ENCODE results near the gene CRISP1.
"Not testable (repeated sequence)": the region's sequence is repeated elsewhere in the genome, so short reads cannot be mapped to it uniquely, and the experiment has no call there.

CRISP1 gene

DNA sequence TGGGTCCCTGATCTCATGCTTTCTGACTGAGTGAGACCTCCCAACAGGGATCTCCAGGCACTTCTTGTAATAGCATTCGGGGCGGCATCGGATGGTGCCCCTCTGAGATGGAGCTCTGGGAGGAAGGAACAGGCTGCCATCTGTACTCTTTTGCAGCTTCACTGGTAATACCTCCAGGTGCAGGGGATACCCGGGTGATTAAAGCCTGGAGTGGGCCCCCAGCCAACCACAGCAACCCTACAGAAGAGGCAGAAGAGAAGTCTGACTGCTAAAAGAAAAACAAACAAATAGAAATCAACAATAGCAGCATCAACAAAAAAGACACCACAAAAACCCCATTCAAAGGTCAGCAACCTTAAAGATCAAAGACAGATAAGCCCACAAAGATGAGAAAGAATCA, 60.2 kb downstream of the CRISP1 start:
- CTCF ChIA-PET = no interaction called here
- H3K27ac Mint-ChIP-seq = no peak overlapping the region
- H3K36me3 Mint-ChIP-seq = no peaks in the 10 kb centered on the region
- H3K4me1 Mint-ChIP-seq = no peaks in the 10 kb centered on the region
- H3K27me3 Mint-ChIP-seq = no peaks in the 10 kb centered on the region
- no peak overlapping the region for H3K4me3 Mint-ChIP-seq
- H3K9me3 Mint-ChIP-seq = peaks cover 7% of the 10 kb centered on the region
- no peak for DNase-seq

- Mint-ChIP-seq H3K27me3 (no peaks in the 10 kb centered on the region), H3K9me3 (peaks cover 7% of the 10 kb centered on the region), H3K27ac (no peak overlapping the region), H3K4me3 (no peak overlapping the region), H3K36me3 (no peaks in the 10 kb centered on the region), H3K4me1 (no peaks in the 10 kb centered on the region)
- DNase-seq = no peak
- CTCF ChIA-PET = no interaction called here
These were observed 61.1 kb downstream of the CRISP1 start for GRCh38 chr6:49805246-49805645.

DNA sequence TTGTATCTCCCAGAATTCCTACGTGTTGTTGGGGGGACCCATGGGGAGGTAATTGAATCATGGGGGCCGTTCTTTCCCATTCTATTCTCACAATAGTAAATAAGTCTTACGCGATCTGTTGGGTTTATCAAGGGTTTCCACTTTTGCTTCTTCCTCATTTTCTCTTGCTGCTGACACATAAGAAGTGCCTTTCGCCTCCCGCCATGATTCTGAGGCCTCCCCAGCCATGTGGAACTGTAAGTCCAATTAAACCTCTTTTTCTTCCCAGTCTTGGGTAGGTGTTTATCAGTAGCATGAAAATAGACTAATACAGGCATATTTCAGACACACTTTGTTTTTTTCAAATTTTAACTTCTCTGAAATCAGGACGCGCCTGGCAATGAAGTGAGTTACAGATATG, 64.8 kb downstream of the CRISP1 start:
- Mint-ChIP-seq H3K9me3 (peaks cover 5% of the 10 kb centered on the region), H3K27me3 (no peaks in the 10 kb centered on the region), H3K27ac (no peak overlapping the region), H3K4me1 (no peaks in the 10 kb centered on the region), H3K36me3 (no peaks in the 10 kb centered on the region), H3K4me3 (no peak overlapping the region)
- no peak for DNase-seq
- CTCF ChIA-PET = no interaction called here

GRCh38 chr6:49799090-49799489, 67.2 kb downstream of the CRISP1 start:
- CTCF ChIA-PET = no interaction called here

GRCh38 chr6:49796842-49797455, 69.4 kb downstream of the CRISP1 start:
- DNase-seq, H3K4me1 Mint-ChIP-seq, H3K27ac Mint-ChIP-seq, CTCF ChIA-PET, H3K36me3 Mint-ChIP-seq, H3K9me3 Mint-ChIP-seq, H3K4me3 Mint-ChIP-seq, H3K27me3 Mint-ChIP-seq: not testable (repeated sequence)

More at GRCh38 chr6:49799090-49799489, 67.2 kb downstream of the CRISP1 start:
- Mint-ChIP-seq H3K9me3 (no peaks in the 10 kb centered on the region), H3K27me3 (no peaks in the 10 kb centered on the region), H3K4me3 (no peak overlapping the region), H3K4me1 (no peaks in the 10 kb centered on the region), H3K27ac (no peak overlapping the region), H3K36me3 (no peaks in the 10 kb centered on the region)
- no peak for DNase-seq

DNA sequence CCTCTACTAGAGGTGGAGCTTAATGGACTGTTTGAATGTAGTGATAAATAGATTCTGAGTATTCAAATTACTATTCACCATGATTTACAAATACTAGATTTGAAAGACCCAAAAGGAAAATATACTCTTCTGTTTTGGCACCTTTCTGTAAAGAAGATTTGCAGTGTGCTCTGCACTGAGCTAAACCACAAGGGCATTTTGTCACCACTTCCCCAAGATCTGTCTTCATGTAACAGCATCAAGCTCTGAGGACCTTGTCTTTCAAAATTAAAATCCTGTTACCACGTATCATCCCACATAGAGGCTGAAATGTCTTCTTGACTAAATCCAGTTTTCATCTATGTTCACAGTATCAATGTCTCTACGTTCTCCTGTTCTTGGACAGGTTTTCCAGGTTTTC, 76.0 kb downstream of the CRISP1 start:
- CTCF ChIA-PET = no interaction called here
- H3K36me3 Mint-ChIP-seq = no peaks in the 10 kb centered on the region
- no peak for DNase-seq
- H3K4me1 Mint-ChIP-seq = no peaks in the 10 kb centered on the region
- no peaks in the 10 kb centered on the region for H3K27me3 Mint-ChIP-seq
- H3K9me3 Mint-ChIP-seq = peaks cover 2% of the 10 kb centered on the region
- no peak overlapping the region for H3K4me3 Mint-ChIP-seq
- no peak overlapping the region for H3K27ac Mint-ChIP-seq

DNA sequence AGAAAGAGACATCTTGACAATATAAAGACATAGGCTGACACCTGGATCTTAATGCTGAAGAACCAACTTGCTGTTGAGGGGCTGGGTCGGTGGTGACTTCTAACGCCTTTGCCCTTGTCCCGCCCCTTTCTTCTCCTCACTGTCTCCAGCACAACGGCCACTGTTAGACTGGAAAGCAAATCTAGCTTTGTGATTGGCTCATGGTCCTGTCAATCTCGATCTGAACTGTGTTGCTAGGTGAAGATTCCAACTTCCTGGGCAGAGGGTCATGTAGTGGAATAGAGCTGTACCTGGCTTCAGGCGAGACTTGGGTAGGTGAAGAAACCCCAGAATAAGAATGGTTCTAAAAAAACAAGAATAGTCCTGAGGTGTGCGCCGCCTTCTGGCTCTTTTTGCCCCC, 79.2 kb downstream of the CRISP1 start, which contains the start of gene PGK2:
Gene PGK2, minus strand, starts transcription at position 110 of the 400 bp plus-strand sequence. Its CDS starts 98 bp downstream, at position 12.
- Mint-ChIP-seq H3K36me3 (no peaks in the 10 kb centered on the region), H3K4me3 (no peak within 1 kb of the TSS), H3K27me3 (no peaks in the 10 kb centered on the region), H3K9me3 (peaks cover 2% of the 10 kb centered on the region), H3K4me1 (no peaks in the 10 kb centered on the region), H3K27ac (no peak within 1 kb of the TSS)
- DNase-seq = no peak
- CTCF ChIA-PET = no interaction called here

DNA sequence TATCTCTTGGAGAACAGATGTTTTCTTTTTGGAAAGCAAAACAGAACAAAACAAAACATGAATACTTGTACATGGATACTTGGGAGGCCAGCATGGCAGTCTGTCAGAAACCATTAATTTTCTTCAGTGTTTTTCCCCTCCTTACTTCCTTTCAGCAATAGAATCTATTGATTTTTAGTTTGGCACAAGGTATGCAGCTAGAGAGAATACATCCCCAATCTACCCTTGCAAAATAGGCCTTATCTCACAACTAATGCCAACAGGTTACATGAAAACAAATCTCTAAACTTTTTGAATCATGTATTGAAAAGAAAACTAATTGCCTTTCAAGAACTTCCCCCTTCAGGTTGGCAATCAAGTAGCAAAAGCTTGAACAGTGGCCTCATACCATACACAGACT, 82.1 kb downstream of the CRISP1 start:
- Mint-ChIP-seq H3K27ac (no peak overlapping the region), H3K4me1 (no peaks in the 10 kb centered on the region), H3K27me3 (no peaks in the 10 kb centered on the region), H3K36me3 (no peaks in the 10 kb centered on the region), H3K4me3 (no peak overlapping the region), H3K9me3 (peaks cover 2% of the 10 kb centered on the region)
- DNase-seq = no peak
- CTCF ChIA-PET = no interaction called here
